SK-N-SH (cell line): ENCODE results near the gene C4B. TPM values are rescaled to one million over a fixed set of nuclear protein-coding genes. Genes with fewer than 3 reads are reported as not detected.

Experiments
- CTCF ChIA-PET: fragments of 300-600, 350-600 bp; formaldehyde crosslinking; extraction: SDS; loops from one replicate; lab custom pipeline; 2021; lab: Yijun Ruan, JAX
- POLR2A ChIA-PET: fragments of 350-600 bp; sonication (Branson Sonifier 250); formaldehyde crosslinking; extraction: SDS; loops from one replicate; lab custom pipeline; 2020; ENCODE audit warnings: antibody characterized with exemption, inconsistent platforms; lab: Yijun Ruan, JAX
- DNase-seq: peaks from one replicate; pipeline ENCODE4 v3.0.0; 2012
- H2AFZ ChIP-seq: fragments of 200-600 bp; sonication (generic); 2 replicates; pipeline ENCODE4 v1.8.1; 2016; ENCODE audit warnings: antibody characterized with exemption, mild to moderate bottlenecking, low read depth
- H3F3A ChIP-seq: fragments of 200-600 bp; sonication (generic); replicated peaks from 2 replicates; pipeline ENCODE3; 2016; ENCODE audit warnings: antibody characterized with exemption, mild to moderate bottlenecking; ENCODE audit not compliant: insufficient read depth
- H3K27ac ChIP-seq, 2 experiments: fragments of 200-500 bp in 1 of 2; fragments of 200-600 bp in 1 of 2; sonication (Bioruptor generic) in 1 of 2; sonication (generic), shearing (Covaris generic) in 1 of 2; 2 replicates each; pipeline versions ENCODE4 v1.5.1 to v1.6.1; 2014 to 2016; ENCODE audit warnings: low read depth in 2 of 2, inconsistent platforms in 1 of 2, low read length in 1 of 2, mild to moderate bottlenecking in 1 of 2, mixed read lengths in 1 of 2
- H3K27me3 ChIP-seq: fragments of 200-600 bp; sonication (generic), shearing (Covaris generic); 2 replicates; pipeline ENCODE4 v1.6.1; 2016; ENCODE audit warnings: mixed run types; ENCODE audit not compliant: insufficient read depth
- H3K36me3 ChIP-seq, 2 experiments: fragments of 200-500 bp in 1 of 2; fragments of 200-600 bp in 1 of 2; sonication (Bioruptor generic) in 1 of 2; sonication (generic) in 1 of 2; replicated peaks in 1 of 2; 2 replicates each; pipeline versions ENCODE3 to v1.5.1; 2014 to 2016; ENCODE audit warnings: low read length in 1 of 2, mild to moderate bottlenecking in 1 of 2; ENCODE audit not compliant: insufficient read depth in 2 of 2, control insufficient read depth in 1 of 2
- H3K4me1 ChIP-seq, 2 experiments: fragments of 200-500 bp in 1 of 2; fragments of 200-600 bp in 1 of 2; sonication (Bioruptor generic) in 1 of 2; sonication (generic), shearing (Covaris generic) in 1 of 2; 2 replicates each; pipeline versions ENCODE4 v1.5.1 to v1.6.1; 2014 to 2016; ENCODE audit warnings: low read depth in 1 of 2, low read length in 1 of 2, mixed run types in 1 of 2; ENCODE audit not compliant: insufficient read depth in 2 of 2, control insufficient read depth in 1 of 2
- H3K4me2 ChIP-seq: fragments of 200-600 bp; sonication (generic), shearing (Covaris generic); 2 replicates; pipeline ENCODE4 v1.6.1; 2017; ENCODE audit warnings: mixed run types
- H3K4me3 ChIP-seq, 2 experiments: fragments of 200-500 bp in 1 of 2; fragments of 200-600 bp in 1 of 2; sonication (Bioruptor generic) in 1 of 2; sonication (generic), shearing (Covaris generic) in 1 of 2; 2 replicates each; pipeline versions ENCODE4 v1.5.1 to v1.8.1; 2014 to 2016; ENCODE audit warnings: low read depth in 2 of 2, inconsistent platforms in 1 of 2, low read length in 1 of 2, mild to moderate bottlenecking in 1 of 2, mixed read lengths in 1 of 2, moderate library complexity in 1 of 2
- H3K79me2 ChIP-seq: fragments of 200-600 bp; sonication (generic); 2 replicates; pipeline ENCODE4 v1.8.1; 2017; ENCODE audit warnings: mild to moderate bottlenecking; ENCODE audit not compliant: insufficient read depth
- H3K9ac ChIP-seq: fragments of 200-600 bp; sonication (generic); 2 replicates; pipeline ENCODE4 v1.6.1; 2017; ENCODE audit warnings: mixed run types
- H3K9me2 ChIP-seq: fragments of 200-600 bp; sonication (generic); 2 replicates; pipeline ENCODE4 v1.6.1; 2017; ENCODE audit warnings: mixed run types
- H3K9me3 ChIP-seq: fragments of 200-600 bp; sonication (generic); 2 replicates; pipeline ENCODE4 v1.6.1; 2017; ENCODE audit warnings: mixed run types, mild to moderate bottlenecking, moderate library complexity
- H4K20me1 ChIP-seq: fragments of 200-600 bp; sonication (generic); 2 replicates; pipeline ENCODE4 v1.6.1; 2017; ENCODE audit warnings: mild to moderate bottlenecking, mixed run types; ENCODE audit not compliant: insufficient read depth
- ELF1 ChIP-seq: IDR thresholded peaks from 2 replicates; pipeline ENCODE4 v1.4.0; 2012
- FOSL2 ChIP-seq: IDR thresholded peaks from 2 replicates; pipeline ENCODE4 v1.4.0; 2012; ENCODE audit warnings: low read depth, mild to moderate bottlenecking, moderate library complexity, borderline replicate concordance
- NRF1 ChIP-seq: IDR thresholded peaks from 2 replicates; pipeline ENCODE4 v1.6.1; 2012; ENCODE audit warnings: low read depth, mild to moderate bottlenecking, low read length
- SMC3 ChIP-seq: IDR thresholded peaks from 2 replicates; pipeline ENCODE4 v1.6.1; 2012; ENCODE audit warnings: low read depth, low read length, improper control_type of control experiment
- TCF12 ChIP-seq: IDR thresholded peaks from 2 replicates; pipeline ENCODE4 v1.4.0; 2012
- WGBS: methylation state at CpG from one replicate; pipeline ENCODE4 v1.1.6; 2017; ENCODE audit warnings: low lambda C conversion rate; 5-methylcytosine and 5-hydroxymethylcytosine counted together
- polyA plus RNA-seq, 3 experiments: library from polyadenylated mRNA; depleted of rRNA; stranded (reverse); fragments of >200 nt; gene quantifications; 2 replicates each; pipeline ENCODE4 v1.2.3, GENCODE V29; 2012
- TF ChIP-seq, protein P1 (sequence below): fragments of 150-350 bp; IDR thresholded peaks from 2 replicates; pipeline ENCODE4 v1.6.1; 2016; ENCODE audit warnings: mild to moderate bottlenecking, low read depth, low read length
- TF ChIP-seq, protein P2 (sequence below): fragments of 150-350 bp; IDR thresholded peaks from 2 replicates; pipeline ENCODE4 v1.6.1; 2017; ENCODE audit warnings: antibody characterized with exemption, low read length, low read depth, borderline replicate concordance

C4B gene
- polyA plus RNA-seq, 1 of the 3 experiments (the other 2 are of a cell fraction): 10.9 TPM

DNA sequence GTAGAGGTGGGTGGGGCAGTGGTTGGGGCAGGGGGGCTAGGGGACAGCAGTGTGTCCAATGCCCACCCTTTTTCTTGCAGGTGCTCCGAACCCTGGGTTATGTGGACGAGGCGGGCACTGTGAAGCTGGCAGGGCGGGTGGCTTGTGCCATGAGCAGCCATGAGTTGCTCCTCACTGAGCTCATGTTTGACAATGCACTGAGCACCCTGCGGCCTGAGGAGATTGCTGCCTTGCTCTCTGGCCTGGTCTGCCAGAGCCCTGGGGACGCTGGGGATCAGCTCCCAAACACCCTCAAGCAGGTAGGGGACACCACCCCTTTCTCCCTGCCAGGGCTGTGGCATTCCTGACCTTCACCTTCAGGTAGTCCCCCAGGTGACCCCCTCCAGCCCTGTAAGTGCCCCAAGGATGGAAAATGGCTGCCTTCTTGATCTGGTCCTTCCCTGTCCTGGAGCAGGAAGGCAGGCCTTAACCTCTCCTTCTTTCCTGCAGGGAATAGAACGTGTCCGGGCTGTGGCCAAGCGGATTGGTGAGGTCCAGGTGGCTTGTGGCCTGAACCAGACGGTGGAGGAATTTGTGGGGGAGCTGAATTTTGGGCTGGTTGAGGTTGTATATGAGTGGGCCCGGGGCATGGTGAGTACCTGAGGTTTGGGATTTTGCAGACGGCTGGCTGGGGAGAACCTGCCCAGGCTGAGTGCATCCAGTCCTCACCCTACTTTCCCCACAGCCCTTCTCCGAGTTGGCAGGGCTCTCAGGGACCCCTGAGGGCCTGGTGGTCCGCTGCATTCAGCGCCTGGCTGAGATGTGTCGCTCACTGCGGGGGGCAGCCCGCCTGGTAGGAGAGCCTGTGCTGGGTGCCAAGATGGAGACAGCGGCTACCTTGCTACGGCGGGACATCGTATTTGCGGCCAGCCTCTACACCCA lies 45.5 kb upstream of the C4B start:
- H3K4me1 ChIP-seq: peaks cover 5 to 26% of the 10 kb centered on the region in 2 experiments; a peak in 3 of 4 replicates
- no peak for DNase-seq
- H2AFZ ChIP-seq: no peak overlapping the region
- H3K4me2 ChIP-seq: no peak overlapping the region
- no peaks in the 10 kb centered on the region for H3K27me3 ChIP-seq
- 94% methylated on average over 15 of the region's 23 CpGs for WGBS
- peaks cover 10% of the 10 kb centered on the region for H3F3A ChIP-seq
- no peaks in the 10 kb centered on the region for H4K20me1 ChIP-seq
- no peak for TF ChIP-seq FOSL2
- no peak for TF ChIP-seq ELF1
- no peak for TF ChIP-seq SMC3
- peaks cover 21 to 58% of the 10 kb centered on the region in 2 experiments for H3K36me3 ChIP-seq
- H3K79me2 ChIP-seq: peaks cover 33% of the 10 kb centered on the region
- H3K9me3 ChIP-seq: no peaks in the 10 kb centered on the region
- ChIA-PET CTCF (interaction anchor here (5.1 to 5.2 kb wide), 2 partner anchors 10 to 17 kb away, joined by 19 to 29 read pairs; partner anchors contain the start of genes NELFE and SKIC2), POLR2A (interaction anchor here (3.8 kb wide), 1 partner anchor 10 kb away, joined by 20 read pairs; the partner anchor contains the start of genes NELFE and SKIC2)
- H3K9ac ChIP-seq: no peak overlapping the region
- peak overlapping the region in 1 of 2 experiments; percentile 15; a peak in 2 of 4 replicates for H3K27ac ChIP-seq
- no peaks in the 10 kb centered on the region for H3K9me2 ChIP-seq
- H3K4me3 ChIP-seq: no peak overlapping the region

DNA sequence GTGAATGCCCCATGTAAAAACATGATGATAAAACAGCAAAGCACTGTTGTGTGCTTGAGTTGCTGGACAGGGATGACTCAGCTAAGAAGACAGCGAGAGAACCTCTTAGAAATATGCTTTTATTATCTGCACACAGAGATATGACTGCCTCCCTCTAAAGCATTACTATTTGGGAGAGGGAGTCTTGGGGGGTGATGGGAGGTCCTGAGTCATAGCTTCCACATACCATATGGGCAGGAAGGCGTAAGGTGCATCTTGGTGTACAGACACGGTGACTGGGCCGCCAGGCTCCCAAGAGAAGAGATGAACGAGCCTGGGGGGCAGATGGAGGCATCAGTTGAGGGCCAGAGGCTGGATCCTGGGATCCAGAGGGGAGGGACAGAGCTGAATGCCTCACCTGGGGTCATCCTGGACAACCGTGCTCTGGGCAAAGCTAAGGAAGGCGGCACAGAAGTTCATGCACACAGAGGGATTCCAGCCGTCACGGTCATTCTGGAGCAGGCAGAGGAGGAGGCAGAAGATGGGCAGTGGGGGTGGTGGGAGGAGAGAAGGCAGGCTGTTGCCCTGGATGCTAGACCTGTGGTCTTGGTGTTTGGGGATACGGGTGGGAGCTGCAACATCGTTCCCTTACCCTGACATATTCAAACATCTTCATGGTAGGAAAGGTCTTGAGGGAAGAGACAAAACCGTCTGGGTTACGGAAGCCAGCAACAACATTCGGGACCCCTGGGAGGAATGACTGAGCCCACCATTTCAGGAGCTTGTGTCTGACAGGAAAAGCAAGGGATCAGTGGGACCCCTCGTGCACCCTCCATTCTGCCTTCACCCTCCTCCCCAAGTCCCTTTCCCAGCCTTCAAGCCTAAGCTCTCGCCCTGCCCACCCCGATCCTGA lies 44.6 kb upstream of the C4B start:
- ChIA-PET POLR2A (interaction anchor here (3.8 kb wide), 1 partner anchor 11 kb away, joined by 20 read pairs; the partner anchor contains the start of genes NELFE and SKIC2), CTCF (interaction anchor here (0.8 to 5.2 kb wide), 4 partner anchors 11 to 52 kb away, joined by 3 to 29 read pairs (median 14); partner anchors contain the start of genes NELFE and SKIC2)
- H3K9me3 ChIP-seq: no peaks in the 10 kb centered on the region
- no peaks in the 10 kb centered on the region for H3K9me2 ChIP-seq
- H3K4me3 ChIP-seq: peak overlapping the region; percentile 91 to 94
- peaks cover 5 to 26% of the 10 kb centered on the region in 2 experiments; a peak in 3 of 4 replicates for H3K4me1 ChIP-seq
- no peaks in the 10 kb centered on the region for H3K27me3 ChIP-seq
- H3F3A ChIP-seq: peaks cover 10% of the 10 kb centered on the region
- peaks cover 42% of the 10 kb centered on the region for H3K79me2 ChIP-seq
- H3K9ac ChIP-seq: peak overlapping the region; percentile 95
- H4K20me1 ChIP-seq: no peaks in the 10 kb centered on the region
- H2AFZ ChIP-seq: no peak overlapping the region
- WGBS: 77% methylated on average over 17 of the region's 17 CpGs
- H3K36me3 ChIP-seq: peaks cover 15 to 52% of the 10 kb centered on the region in 2 experiments
- TF ChIP-seq, protein P1, sequence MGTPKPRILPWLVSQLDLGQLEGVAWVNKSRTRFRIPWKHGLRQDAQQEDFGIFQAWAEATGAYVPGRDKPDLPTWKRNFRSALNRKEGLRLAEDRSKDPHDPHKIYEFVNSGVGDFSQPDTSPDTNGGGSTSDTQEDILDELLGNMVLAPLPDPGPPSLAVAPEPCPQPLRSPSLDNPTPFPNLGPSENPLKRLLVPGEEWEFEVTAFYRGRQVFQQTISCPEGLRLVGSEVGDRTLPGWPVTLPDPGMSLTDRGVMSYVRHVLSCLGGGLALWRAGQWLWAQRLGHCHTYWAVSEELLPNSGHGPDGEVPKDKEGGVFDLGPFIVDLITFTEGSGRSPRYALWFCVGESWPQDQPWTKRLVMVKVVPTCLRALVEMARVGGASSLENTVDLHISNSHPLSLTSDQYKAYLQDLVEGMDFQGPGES: no peak
- TF ChIP-seq TCF12 (no peak), NRF1 (no peak)
- TF ChIP-seq, protein P2, sequence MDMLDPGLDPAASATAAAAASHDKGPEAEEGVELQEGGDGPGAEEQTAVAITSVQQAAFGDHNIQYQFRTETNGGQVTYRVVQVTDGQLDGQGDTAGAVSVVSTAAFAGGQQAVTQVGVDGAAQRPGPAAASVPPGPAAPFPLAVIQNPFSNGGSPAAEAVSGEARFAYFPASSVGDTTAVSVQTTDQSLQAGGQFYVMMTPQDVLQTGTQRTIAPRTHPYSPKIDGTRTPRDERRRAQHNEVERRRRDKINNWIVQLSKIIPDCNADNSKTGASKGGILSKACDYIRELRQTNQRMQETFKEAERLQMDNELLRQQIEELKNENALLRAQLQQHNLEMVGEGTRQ: no peak
- no peak for DNase-seq
- peak overlapping the region; percentile 99 for H3K4me2 ChIP-seq
- H3K27ac ChIP-seq: peak overlapping the region in 1 of 2 experiments; percentile 15; a peak in 1 of 4 replicates
